IPS-20b (cell line): Measurements from ENCODE around the gene RANBP17.

Experiments used
- H3K27ac ChIP-seq: one replicate; pipeline ENCODE4 v1.5.1; 2013; ENCODE audit warnings: low read length
- H3K27me3 ChIP-seq: 2 replicates; pipeline ENCODE4 v1.6.1; 2013; ENCODE audit warnings: mild to moderate bottlenecking, low read length, inconsistent platforms; ENCODE audit not compliant: insufficient read depth
- H3K36me3 ChIP-seq: 2 replicates; pipeline ENCODE4 v1.6.1; 2013; ENCODE audit warnings: low read depth, mild to moderate bottlenecking, inconsistent platforms, low read length, moderate library complexity; ENCODE audit not compliant: insufficient read depth
- H3K4me1 ChIP-seq: 2 replicates; pipeline ENCODE4 v1.6.1; 2013; ENCODE audit warnings: mild to moderate bottlenecking, control low read depth, inconsistent platforms, low read length, moderate library complexity; ENCODE audit not compliant: insufficient read depth
- H3K4me3 ChIP-seq: 2 replicates; pipeline ENCODE4 v1.5.1; 2013; ENCODE audit warnings: mild to moderate bottlenecking, low read length, inconsistent platforms
- H3K9ac ChIP-seq: 2 replicates; pipeline ENCODE4 v1.6.1; 2013; ENCODE audit warnings: low read depth, mild to moderate bottlenecking, inconsistent platforms, low read length, moderate library complexity
- H3K9me3 ChIP-seq: 2 replicates; pipeline ENCODE4 v1.6.1; 2013; ENCODE audit warnings: mild to moderate bottlenecking, low read depth, low read length, inconsistent platforms; ENCODE audit not compliant: insufficient read depth

The RANBP17 gene

GRCh38 chr5:171131497-171131896, 269.7 kb downstream of the RANBP17 start:
- H3K36me3 ChIP-seq: no peaks in the 10 kb centered on the region
- no peak overlapping the region for H3K4me3 ChIP-seq
- no peaks in the 10 kb centered on the region for H3K27me3 ChIP-seq
- no peak overlapping the region for H3K9ac ChIP-seq
- H3K9me3 ChIP-seq: no peaks in the 10 kb centered on the region
- no peak overlapping the region for H3K27ac ChIP-seq
- H3K4me1 ChIP-seq: no peaks in the 10 kb centered on the region

- H3K4me1 ChIP-seq: no peaks in the 10 kb centered on the region
- H3K4me3 ChIP-seq: no peak overlapping the region
- H3K9me3 ChIP-seq: no peaks in the 10 kb centered on the region
- no peaks in the 10 kb centered on the region for H3K36me3 ChIP-seq
- no peak overlapping the region for H3K9ac ChIP-seq
- no peaks in the 10 kb centered on the region for H3K27me3 ChIP-seq
- H3K27ac ChIP-seq: no peak overlapping the region
These were observed 276.1 kb downstream of the RANBP17 start for GRCh38 chr5:171137768-171138525.

- no peak overlapping the region for H3K9ac ChIP-seq
- H3K36me3 ChIP-seq: no peaks in the 10 kb centered on the region
- no peak overlapping the region for H3K27ac ChIP-seq
These were observed 277.4 kb downstream of the RANBP17 start for GRCh38 chr5:171139227-171139626.

GRCh38 chr5:171142617-171143016, 280.8 kb downstream of the RANBP17 start:
- H3K36me3 ChIP-seq: no peaks in the 10 kb centered on the region
- H3K9me3 ChIP-seq: no peaks in the 10 kb centered on the region
- no peak overlapping the region for H3K9ac ChIP-seq
- H3K27ac ChIP-seq: no peak overlapping the region
- no peaks in the 10 kb centered on the region for H3K4me1 ChIP-seq
- no peak overlapping the region for H3K4me3 ChIP-seq
- H3K27me3 ChIP-seq: no peaks in the 10 kb centered on the region

More at GRCh38 chr5:171139227-171139626, 277.4 kb downstream of the RANBP17 start:
- H3K27me3 ChIP-seq: no peaks in the 10 kb centered on the region
- H3K9me3 ChIP-seq: no peaks in the 10 kb centered on the region
- H3K4me1 ChIP-seq: no peaks in the 10 kb centered on the region
- no peak overlapping the region for H3K4me3 ChIP-seq

- Histone ChIP-seq H3K9ac (no peak overlapping the region), H3K4me3 (no peak overlapping the region), H3K36me3 (no peaks in the 10 kb centered on the region), H3K27ac (no peak overlapping the region), H3K27me3 (no peaks in the 10 kb centered on the region), H3K4me1 (no peaks in the 10 kb centered on the region), H3K9me3 (no peaks in the 10 kb centered on the region)
These were observed 281.4 kb downstream of the RANBP17 start for GRCh38 chr5:171143171-171143570.

GRCh38 chr5:171143926-171144325, 282.1 kb downstream of the RANBP17 start:
- H3K9me3 ChIP-seq: no peaks in the 10 kb centered on the region
- H3K27me3 ChIP-seq: no peaks in the 10 kb centered on the region
- no peak overlapping the region for H3K4me3 ChIP-seq
- H3K4me1 ChIP-seq: no peaks in the 10 kb centered on the region
- H3K9ac ChIP-seq: no peak overlapping the region
- H3K36me3 ChIP-seq: no peaks in the 10 kb centered on the region
- H3K27ac ChIP-seq: no peak overlapping the region

- Histone ChIP-seq H3K36me3 (no peaks in the 10 kb centered on the region), H3K27me3 (no peaks in the 10 kb centered on the region), H3K4me3 (no peak overlapping the region), H3K27ac (no peak overlapping the region), H3K9me3 (no peaks in the 10 kb centered on the region), H3K9ac (no peak overlapping the region), H3K4me1 (peaks cover 18% of the 10 kb centered on the region; the same call in 1 of the 2 replicates)
These were observed 287.5 kb downstream of the RANBP17 start for GRCh38 chr5:171149333-171149732.

- Histone ChIP-seq H3K9me3 (no peaks in the 10 kb centered on the region), H3K4me1 (peaks cover 18% of the 10 kb centered on the region; the same call in 1 of the 2 replicates), H3K27ac (no peak overlapping the region), H3K4me3 (no peak overlapping the region), H3K36me3 (no peaks in the 10 kb centered on the region), H3K9ac (no peak overlapping the region), H3K27me3 (no peaks in the 10 kb centered on the region)
These were observed 288.0 kb downstream of the RANBP17 start for GRCh38 chr5:171149772-171150171.

GRCh38 chr5:171152382-171152781, 290.6 kb downstream of the RANBP17 start:
- no peaks in the 10 kb centered on the region for H3K36me3 ChIP-seq
- H3K4me1 ChIP-seq: peaks cover 18% of the 10 kb centered on the region; the same call in 1 of the 2 replicates
- no peaks in the 10 kb centered on the region for H3K27me3 ChIP-seq
- no peak overlapping the region for H3K27ac ChIP-seq
- H3K9ac ChIP-seq: no peak overlapping the region
- H3K4me3 ChIP-seq: no peak overlapping the region
- H3K9me3 ChIP-seq: no peaks in the 10 kb centered on the region

GRCh38 chr5:171155621-171156020, 293.8 kb downstream of the RANBP17 start:
- Histone ChIP-seq H3K36me3 (no peaks in the 10 kb centered on the region), H3K27ac (no peak overlapping the region), H3K27me3 (no peaks in the 10 kb centered on the region)

GRCh38 chr5:171157276-171157675, 295.5 kb downstream of the RANBP17 start:
- H3K9me3 ChIP-seq: no peaks in the 10 kb centered on the region
- H3K4me3 ChIP-seq: no peak overlapping the region

More at GRCh38 chr5:171155621-171156020, 293.8 kb downstream of the RANBP17 start:
- Histone ChIP-seq H3K9me3 (no peaks in the 10 kb centered on the region), H3K9ac (no peak overlapping the region), H3K4me1 (peaks cover 11% of the 10 kb centered on the region; the same call in 1 of the 2 replicates), H3K4me3 (no peak overlapping the region)

GRCh38 chr5:171157775-171158174, 296.0 kb downstream of the RANBP17 start:
- Histone ChIP-seq H3K4me3 (no peak overlapping the region), H3K4me1 (no peaks in the 10 kb centered on the region; the same call in 1 of the 2 replicates), H3K9me3 (no peaks in the 10 kb centered on the region), H3K9ac (no peak overlapping the region), H3K27me3 (no peaks in the 10 kb centered on the region), H3K27ac (no peak overlapping the region), H3K36me3 (no peaks in the 10 kb centered on the region)

More at GRCh38 chr5:171157276-171157675, 295.5 kb downstream of the RANBP17 start:
- no peaks in the 10 kb centered on the region; the same call in 1 of the 2 replicates for H3K4me1 ChIP-seq
- no peaks in the 10 kb centered on the region for H3K36me3 ChIP-seq
- H3K27ac ChIP-seq: no peak overlapping the region
- no peak overlapping the region for H3K9ac ChIP-seq
- no peaks in the 10 kb centered on the region for H3K27me3 ChIP-seq
